HG03378 (cell line): ENCODE measurements around the gene SETD3.

Experiments
- ATAC-seq: cut with Tn5 transposase; IDR thresholded peaks from one replicate; pipeline ENCODE4 v1.9.1; 2021; ENCODE audit warnings: mild to moderate bottlenecking, moderate library complexity; ENCODE audit not compliant: unreplicated experiment

The SETD3 gene

GRCh38 chr14:99516871-99517642 is 36.4 kb upstream of the SETD3 start:
- no peak for ATAC-seq

- no peak for ATAC-seq
Measured at GRCh38 chr14:99516156-99516870, 35.7 kb upstream of the SETD3 start.

- ATAC-seq: no peak
Measured at GRCh38 chr14:99515301-99516155, 34.9 kb upstream of the SETD3 start.

- ATAC-seq: no peak
Measured at GRCh38 chr14:99514552-99515300, 34.1 kb upstream of the SETD3 start.

- no peak for ATAC-seq
Measured at GRCh38 chr14:99513946-99514551, 33.4 kb upstream of the SETD3 start.

GRCh38 chr14:99513183-99513694 is 32.6 kb upstream of the SETD3 start:
- ATAC-seq: no peak

- no peak for ATAC-seq
Measured at GRCh38 chr14:99512571-99513182, 32.0 kb upstream of the SETD3 start.

GRCh38 chr14:99512110-99512449 is 31.4 kb upstream of the SETD3 start:
- no peak for ATAC-seq

GRCh38 chr14:99511421-99512109 is 30.9 kb upstream of the SETD3 start:
- no peak for ATAC-seq

GRCh38 chr14:99510556-99511139 is 30.0 kb upstream of the SETD3 start:
- ATAC-seq: no peak

- ATAC-seq: no peak
Measured at GRCh38 chr14:99509871-99510555, 29.4 kb upstream of the SETD3 start.

GRCh38 chr14:99508896-99509629 is 28.4 kb upstream of the SETD3 start:
- no peak for ATAC-seq

- ATAC-seq: no peak
Measured at GRCh38 chr14:99507860-99508640, 27.4 kb upstream of the SETD3 start.

- no peak for ATAC-seq
Measured at GRCh38 chr14:99506276-99506675, 25.6 kb upstream of the SETD3 start.

- ATAC-seq: no peak
Measured at GRCh38 chr14:99505089-99505488, 24.4 kb upstream of the SETD3 start.

GRCh38 chr14:99503848-99504453 is 23.3 kb upstream of the SETD3 start:
- ATAC-seq: no peak
